CD4-positive, alpha-beta T cell treated with Interleukin-10 for 1 hour (primary cell): Measurements from ENCODE around the gene LRCH1.

Experiments
- DNase-seq: peaks from one replicate; pipeline ENCODE4 v3.0.0-alpha.2; 2020

The LRCH1 gene

DNA sequence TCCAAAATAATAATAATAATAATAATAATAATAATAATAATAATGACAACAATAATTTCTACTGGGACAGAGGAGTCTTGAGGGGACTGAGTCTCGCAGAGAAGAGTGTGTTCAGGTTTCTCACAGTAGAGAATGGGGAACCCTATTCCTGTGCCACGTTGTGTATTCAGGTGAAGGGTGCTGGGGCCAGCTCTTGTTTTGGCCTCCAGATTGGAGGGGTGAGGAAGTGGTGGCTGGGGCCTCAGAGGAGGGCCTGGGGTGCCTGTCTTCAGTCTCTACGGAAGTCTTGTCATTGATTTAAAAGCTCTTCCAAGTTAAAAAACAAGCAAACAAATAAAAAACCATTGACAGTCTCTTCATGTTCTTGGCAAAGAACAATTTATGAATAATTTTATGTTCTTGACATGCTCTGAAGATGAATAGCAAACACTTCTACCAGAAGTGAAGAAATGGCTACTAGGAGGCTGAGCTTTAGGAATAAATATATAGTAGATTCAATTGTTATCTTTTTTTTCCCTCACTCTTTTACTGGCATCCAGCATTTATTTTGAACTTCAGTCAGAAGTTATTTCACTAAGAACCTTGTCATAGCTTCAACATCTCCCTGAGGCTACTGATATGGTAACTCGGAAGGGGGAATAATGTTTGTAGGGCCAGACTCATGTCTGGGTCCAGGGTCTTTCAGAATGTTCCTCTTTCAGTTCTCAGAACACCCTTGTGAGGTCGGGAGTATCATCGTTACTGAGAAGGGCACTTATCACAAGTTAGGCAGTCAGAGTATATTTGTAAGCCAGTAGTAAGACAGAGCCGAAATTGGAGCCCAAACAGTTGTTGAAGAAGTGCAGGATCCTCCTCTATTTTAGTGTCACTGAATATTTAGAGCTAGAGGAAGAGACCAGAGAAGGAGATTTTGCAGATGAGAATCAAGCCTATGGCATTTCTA, 13.1 kb downstream of the LRCH1 start:
- DNase-seq = no peak

DNA sequence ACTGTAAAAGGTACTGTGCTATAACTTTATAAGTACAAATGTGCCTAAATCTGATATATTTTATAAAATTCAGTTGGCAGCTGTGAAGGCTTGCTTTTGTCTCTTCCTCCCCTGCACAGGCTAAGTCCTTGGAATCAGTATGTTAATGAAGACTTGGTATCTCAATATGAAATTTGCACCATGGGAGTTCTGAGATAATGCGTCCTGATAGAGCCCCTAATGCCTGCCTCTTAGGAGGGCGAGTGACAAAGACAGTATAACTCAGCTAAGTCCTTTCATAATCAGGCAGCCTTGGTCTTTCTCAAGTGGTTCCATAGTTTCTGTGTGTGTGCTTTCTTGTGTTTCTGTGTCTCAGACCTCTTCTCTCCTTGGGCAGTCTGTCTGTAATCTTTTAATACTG, 14.7 kb downstream of the LRCH1 start:
- no peak for DNase-seq

DNA sequence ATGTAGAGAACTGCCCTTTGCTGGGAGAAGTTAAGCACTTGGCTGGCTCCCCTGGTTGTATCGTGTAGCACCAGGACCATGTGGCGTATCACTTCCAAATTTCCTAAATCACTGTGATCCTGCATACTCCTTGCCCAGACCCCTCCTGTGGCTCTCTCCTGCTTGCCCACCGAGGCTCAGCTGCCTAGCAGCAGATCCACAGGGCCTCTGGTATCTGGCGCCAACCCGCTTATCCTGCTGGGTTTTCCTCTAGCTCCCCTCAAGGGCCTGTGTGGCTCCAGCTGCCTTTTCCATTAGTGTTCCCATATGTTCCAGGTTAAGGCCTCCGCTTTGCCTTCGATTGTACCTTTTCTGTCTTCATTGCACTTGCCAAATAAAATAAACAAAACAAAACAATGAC, 16.5 kb downstream of the LRCH1 start:
- no peak for DNase-seq

DNA sequence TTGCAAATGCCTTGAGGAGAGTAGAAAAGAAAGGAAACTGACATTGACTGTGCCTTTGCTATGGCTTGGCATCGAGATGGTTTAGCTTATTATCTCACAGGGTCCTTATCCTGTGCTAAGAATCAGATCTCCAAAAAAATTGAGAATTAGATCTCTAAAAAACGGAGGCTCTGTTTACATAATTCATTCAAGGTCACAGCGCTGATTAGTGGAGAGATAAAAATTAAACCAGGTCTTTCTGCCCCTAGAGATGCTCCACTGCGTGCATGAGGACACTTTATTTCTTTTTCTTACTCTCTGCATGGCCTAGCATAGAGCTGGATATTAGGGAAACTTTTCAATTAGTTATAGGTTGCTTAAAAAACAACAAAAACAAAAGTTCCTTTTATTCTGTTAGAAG, 17.3 kb downstream of the LRCH1 start:
- no peak for DNase-seq

DNA sequence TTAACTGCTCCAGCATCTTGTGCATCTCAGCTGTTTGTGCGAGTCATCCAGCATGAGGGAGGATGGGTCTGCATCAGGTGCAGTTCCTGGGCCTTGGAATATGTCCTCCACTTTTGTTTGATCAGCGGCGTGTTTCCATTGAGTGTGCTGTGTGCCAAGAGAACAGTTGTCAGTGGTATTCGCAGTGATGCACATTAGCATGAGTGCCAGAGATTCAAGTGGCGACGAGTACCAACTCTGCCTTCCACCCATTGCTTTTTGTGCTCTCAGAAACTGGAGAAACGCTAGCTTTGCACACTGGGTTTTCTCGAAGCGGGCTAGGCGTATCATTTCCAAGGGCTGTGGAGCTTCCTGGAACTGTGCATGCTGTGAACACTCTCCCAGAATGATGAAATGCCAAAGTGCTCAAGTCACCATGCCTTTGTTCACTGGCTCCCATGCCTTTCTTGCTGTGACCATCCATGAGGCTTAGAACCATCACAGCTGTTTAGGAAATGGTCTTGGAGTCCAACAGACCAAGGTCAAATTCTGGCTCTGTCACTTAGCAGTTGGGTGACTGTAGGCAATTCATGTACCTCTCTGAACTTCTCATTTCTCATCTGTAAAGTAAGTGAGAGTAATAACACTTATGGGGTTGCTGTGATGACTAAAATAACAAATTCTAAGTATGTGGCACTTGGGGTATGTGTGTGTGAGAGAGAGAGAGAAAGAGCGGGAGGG, 18.4 kb downstream of the LRCH1 start:
- DNase-seq = no peak

DNA sequence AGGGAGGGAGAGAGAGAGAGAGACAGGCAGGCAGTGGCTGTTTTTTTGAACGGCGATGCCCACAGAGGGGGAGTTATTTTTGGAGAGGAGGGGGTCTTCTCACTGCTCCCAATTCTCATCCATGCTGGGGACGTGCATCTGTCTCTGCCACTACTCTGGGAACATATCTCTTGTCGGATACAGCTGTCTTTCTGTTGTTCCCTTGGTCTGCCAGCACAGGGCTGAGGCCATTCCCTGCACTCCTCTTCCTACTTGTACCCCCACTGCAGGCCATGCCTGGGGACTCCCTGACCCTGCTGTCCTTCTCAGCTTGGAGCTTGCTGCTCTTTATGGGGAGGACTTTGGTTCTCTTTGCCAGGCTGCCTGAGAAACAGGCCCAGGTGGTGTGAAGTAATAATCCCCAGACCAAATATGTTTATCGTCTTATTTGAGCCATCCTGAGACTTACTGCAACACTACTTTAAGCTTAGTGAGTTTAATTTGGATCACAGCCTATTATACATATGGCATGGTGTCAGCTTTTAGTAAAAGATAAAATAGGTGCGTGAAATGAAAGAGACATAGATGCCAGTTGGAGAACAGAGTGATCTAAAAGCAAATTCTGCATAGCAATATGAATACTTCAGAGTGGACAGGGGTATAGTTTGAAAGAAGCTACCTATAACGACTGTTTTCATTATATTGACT, 19.1 kb downstream of the LRCH1 start:
- no peak for DNase-seq

DNA sequence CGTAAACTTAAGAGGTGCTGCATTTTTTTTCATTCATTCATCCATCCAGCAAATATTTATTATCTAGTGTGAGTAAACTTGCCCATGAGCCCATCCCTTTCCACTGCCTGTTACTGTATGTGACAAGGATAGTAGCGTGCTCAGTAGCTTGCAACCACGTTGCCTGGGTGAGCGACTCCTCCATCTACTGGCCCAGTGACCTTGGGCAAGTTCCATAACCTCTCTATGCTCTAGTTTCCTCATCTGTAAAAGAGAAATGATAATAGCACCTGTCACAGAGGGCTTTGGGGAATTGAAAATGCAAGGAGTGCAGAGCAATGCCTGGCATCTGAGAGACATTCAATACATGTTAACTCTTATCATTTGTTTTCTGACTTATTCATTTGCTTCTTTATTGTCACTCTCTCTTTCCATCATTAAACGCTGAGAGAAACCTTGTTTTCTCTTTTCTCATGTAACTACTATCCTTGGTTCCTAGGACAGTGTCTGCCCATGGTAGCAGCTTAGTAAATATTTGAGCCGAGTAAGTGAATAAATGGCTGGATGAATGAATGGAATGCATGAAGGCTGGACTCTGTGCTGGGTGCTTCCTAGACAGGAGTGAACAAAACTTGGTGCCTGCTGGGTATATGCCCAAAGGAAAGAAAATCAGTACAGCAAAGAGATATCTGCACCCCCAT, 19.9 kb downstream of the LRCH1 start:
- no peak for DNase-seq

DNA sequence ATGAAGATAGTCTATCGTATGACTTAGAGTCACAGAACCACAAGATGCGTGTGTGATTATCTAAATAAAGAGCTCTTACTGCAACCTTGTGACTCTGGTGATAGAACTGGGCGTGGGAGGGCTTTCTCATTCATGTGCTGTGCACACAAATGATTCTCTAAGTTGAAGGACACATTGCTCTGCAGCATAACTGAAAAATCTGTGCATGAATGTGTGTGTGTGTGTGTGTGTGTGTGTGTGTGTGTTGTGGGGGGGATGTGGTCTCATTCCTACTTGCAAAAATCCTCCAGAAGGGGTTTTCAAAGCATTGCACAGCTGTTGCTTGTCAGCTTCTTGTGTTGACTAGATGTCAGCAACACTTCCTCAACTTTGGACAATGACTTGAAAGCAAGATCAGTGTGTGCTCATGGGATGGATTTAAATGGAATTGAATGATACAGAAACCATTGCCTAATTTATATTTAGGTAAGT, 22.4 kb downstream of the LRCH1 start:
- DNase-seq = no peak

DNA sequence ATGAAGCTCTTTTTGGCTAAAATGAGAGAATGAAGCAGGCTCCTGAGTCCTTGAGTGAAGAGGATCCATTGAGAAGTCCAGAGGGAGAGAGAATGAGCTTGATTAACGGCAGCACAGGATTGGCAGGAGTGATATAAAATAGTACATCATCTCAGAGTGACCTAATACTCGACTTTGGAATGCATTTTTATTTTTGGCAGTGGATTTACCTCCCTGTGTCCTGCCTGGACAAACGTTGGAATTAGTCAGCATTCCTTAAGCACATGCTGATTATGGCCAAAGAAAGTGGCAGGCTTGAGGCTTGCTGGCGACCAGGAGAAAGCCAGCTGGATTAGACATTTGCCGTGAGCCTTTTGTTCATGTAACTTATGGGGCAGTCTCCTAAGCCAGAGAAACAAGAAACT, 22.9 kb downstream of the LRCH1 start:
- no peak for DNase-seq

DNA sequence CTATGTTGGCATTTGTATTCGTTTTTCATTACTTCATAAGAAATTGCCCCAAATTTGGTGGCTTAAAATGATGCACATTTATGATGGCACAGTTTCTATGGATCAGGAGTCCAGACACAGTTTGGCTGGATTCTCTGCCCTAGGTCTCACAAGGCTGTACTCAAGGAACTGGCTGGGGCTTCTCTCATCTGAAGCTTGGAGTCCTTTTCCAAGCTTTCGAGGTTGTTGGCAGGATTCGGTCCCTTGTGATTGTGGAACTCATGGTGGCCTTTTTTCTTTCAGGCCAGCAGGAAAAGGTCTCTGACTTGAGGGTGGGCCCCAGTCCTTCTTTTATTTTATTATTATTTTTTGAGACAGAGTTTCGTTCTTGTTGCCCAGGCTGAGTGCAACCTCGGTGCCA, 23.8 kb downstream of the LRCH1 start:
- no peak for DNase-seq

DNA sequence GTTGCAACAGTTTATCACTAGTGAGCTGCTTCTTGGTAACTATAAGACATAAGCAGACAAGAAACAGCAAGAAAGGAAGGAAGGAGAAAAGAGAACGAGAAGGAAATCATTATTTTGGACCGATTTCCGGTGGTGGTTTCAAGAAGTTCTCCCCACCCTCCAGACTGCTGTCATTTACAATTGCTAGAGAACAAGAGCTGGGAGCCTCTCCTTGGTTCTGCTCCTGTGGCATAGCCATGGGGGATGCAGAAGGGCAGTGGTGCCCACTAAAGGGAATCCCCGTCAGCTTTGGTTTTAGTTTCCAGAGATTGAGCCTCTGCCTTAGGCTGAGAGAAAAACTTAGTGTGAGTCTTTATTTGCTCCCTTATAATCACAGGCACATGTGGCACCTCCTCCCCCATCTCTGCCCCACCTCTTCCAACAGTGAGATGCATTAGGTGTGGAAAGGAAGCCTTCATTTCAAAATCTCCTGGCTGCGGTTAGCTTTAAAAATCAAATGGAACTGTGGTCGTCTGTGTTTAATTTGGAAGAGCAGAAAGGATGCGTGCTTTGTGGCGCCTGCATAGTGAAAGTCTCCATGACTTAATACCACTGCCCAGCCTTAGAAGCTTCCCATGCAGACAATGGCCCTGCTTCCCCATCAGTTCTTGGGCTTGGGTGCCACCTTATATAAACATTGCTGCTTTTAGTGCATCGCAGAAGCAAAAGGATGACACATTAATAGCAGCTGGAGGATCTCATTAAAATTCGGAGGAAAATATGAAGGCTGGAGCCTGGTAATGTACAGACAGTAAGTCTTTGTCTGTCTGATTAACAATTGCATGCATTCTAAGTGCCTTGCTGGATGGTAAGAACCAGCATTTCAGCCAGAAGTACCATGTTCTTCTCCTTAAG, 25.0 kb downstream of the LRCH1 start:
- DNase-seq = no peak

DNA sequence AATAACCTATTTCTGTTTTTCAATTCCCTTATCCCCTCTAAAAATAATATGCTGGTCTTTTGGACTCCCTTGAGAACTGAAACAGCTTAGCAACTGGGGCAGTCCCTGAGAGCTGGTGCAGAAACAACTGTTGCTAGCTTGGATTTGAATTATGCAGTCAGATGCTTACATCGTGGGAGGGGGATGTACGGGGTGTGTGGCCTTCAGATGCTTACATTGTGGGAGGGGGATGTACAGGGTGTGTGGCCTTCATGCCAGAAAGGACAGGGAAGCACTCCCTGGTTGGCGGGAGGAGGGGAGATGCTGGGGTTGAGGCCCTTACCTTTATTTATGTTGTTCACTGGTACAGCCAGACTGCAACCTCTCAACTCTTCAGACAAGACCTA, 25.6 kb downstream of the LRCH1 start:
- DNase-seq = no peak

DNA sequence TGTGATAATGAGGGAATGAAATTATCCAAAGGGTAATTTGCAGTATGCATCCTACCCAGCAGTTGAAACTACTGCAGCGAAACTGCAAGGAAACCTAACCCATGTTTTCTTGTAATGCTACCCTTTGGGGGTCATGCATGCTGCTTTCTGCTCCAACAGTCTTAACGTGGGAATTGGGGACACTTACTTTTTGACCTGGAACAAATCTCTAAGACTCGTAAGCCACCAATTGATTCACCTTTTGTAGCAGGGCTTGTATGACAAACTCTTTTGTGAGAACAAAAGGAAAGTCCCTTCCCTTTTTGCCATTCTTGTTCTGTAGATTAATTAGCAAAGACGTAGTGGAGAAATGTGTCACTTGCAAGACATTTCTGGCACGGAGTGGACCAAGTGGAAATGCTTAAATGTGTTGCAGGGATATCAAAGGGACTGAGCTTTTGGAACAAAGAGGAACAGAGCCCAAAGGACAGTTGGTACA, 27.4 kb downstream of the LRCH1 start:
- DNase-seq = no peak

DNA sequence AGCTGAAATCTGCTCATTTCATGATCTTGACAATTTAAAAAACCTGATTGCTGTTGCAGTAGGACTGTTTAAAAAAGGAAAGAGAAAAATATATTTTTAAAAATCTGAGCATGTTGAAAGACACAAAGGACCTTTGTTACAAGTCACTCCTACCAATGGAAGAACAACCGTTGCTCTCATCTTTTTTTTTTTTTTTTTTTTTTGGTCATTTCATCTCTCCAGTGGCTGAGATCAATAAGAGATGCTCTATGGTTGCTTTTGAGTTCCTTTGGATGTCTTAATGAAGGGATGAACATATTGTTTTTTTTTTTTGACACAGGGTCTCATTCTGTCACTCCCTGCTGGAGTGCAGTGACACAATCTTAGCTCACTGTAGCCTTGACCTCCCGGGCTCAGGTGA, 29.2 kb downstream of the LRCH1 start:
- no peak for DNase-seq

DNA sequence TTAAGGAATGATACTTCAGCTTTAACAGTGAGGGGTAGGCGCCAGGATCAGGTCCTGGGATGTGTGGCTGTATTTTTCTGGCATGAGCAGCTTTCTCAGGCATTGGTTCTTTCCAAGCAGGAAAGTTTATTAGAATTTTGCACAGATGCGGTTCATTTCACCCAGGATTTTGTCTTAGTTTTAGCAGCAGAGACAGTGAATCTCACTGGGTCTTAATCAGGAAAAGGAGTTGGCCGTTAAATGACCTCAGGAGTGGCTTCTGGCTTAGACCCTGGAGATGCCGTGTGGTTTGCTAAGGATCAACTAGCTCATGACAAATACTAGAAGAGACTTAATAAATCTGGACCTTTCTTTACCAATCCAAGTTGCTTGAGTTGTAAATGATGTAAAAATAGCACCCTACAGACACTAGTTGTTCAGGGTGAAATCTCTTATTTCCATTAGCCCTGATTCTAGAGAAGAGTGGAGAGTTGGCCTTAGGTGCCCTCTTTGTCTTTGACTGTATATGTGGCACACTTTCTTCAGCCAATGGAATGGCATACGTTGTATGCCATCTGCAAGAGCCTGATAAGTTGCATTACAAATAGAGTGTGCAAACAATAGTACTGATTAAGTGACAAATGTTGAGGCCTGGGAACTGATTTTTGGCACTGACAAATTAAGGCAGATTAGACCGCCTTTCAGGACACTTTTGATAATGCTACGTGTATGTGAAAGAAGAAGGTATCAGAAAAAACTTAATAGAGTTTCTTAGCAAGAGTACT, 34.0 kb downstream of the LRCH1 start:
- DNase-seq = no peak

DNA sequence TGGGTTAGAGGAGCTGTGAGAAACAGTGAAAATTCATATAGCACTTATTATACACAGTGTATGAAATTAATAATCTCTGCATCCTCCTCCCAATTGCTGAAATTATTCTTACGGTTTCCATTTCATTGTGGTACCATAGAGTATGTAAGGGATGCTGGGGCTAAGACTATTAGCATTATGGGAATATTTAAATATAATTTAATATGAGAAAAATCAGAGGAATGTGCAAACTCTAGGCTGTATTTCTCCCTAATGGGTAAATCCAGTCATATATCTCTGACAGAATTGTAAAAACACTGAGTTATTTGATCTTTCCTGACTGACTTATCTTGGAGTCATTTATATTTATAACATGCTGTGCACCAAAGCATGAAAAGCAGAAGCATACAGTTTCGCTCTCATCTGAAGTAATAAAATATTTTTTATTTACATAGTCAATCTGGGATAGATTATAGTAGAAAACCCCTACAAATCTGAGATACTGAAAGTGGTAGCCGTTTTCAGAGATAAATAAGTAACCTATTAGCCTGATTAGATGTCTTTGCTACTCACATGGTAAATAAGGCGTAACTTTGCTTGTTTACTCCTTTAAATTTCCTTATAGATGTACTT, 34.9 kb downstream of the LRCH1 start:
- DNase-seq = no peak

DNA sequence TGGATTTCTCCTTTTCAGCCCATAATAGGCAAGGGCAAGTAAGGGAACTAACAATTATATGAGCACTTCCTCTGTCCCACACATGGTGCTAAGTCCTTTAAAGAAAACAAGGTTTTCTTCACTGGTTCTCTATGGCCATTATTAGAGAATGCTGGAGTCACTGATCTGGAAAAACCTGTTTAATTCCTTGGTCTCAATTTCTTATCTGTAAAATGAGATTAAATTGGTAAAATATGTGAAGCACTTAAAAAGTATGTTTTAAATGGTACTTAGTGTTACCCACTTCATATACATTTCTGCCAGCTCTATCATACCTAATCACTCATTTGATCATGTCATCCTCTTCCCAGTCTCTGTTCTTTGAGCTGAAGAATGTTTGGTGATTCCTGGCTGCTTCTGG, 39.4 kb downstream of the LRCH1 start:
- no peak for DNase-seq

DNA sequence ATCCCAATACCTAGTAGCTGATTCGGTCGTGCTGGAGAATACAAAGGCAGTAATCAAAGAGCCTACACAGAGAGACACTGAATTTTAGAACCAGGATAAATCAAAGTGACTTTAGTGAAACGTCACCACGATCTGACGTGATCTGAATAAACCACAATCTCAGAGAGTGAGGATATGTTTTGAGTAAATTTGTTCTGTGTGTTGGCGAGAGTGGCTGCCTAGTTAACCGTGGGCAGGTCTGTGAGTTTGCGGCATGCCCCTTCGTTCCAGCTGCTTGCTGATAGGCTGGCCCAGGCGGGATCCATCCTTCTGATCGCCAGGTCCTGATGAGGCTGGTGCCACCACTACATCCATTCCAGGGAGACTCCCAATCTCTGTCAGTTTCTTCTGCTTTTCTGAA, 40.4 kb downstream of the LRCH1 start:
- DNase-seq = peak; percentile 52

DNA sequence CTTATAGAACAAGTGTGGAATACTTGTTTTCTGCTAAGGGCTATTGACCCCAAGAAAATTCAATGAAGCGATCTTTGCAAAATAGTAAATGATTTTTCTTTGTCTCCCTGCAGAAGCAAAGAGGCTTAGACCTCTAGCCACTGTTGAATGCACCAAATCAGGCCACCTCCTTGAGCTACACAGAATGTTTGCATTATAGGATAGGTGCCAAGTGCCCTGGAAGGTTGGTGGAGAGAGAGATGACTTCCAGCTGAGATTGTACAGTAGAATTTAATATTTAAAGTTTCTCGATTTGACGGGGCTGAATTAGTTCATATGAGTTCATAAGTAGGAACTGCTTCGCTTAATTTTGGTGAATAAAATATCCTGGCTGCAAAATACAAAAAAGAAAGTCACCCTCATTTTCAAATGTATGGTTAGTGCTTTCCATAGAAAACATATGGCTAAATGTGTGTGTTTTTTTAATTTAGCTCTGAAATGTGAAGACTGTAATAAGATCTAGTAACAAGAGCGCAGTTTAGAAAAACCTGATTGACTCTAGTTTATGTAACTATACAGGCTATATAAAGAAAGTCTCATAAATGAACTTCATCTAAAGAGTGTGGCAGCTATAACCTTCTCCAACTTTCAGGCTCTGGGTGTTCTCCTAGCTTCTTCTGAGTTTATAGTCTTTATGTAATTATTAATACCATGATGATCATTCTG, 41.6 kb downstream of the LRCH1 start:
- no peak for DNase-seq
